ENCODE results near the gene PNMA8A. TPM values are rescaled to one million over a fixed set of nuclear protein-coding genes. Genes with fewer than 3 reads are reported as not detected.

Gene PNMA8A
- total and polyA plus RNA-seq, 2 of the 8 experiments (the other 6 are each of a cell fraction or from before 2014, with no cell fraction given): 10.0 to 22.8 TPM

DNA sequence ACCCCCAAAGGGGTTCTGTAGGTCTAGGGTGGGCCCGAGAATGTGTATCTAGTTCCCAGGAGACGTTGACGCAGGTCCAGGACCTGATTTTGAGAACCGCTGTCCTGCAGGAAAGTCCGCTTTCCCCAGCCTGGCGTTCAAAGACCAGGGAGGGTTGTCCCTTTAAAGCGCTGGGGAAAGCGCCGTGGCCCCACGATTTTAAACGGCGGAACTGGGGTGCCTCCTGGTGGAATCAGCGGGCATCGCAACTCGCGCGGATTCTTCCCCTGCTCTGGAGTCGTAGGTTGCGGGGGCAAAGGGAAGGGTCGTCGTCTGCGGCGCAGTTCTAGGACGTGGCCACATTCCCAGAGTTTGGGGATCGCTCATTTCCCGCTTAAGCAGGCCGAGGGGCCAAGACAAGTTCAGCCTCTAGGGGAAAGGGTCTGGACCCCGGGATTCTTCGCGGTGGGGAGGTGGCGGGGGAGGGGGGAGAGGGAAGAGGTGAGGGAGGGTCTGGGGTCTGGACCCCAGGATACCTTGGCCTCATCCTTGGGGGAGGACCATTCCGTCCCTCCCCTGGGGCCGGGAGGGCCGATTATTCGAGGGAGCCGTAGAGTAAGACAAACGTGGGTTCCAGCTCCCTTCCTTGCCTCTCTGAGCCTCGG, 16.6 kb upstream of the PNMA8A start (continued):
- TF ChIP-seq, protein P1, sequence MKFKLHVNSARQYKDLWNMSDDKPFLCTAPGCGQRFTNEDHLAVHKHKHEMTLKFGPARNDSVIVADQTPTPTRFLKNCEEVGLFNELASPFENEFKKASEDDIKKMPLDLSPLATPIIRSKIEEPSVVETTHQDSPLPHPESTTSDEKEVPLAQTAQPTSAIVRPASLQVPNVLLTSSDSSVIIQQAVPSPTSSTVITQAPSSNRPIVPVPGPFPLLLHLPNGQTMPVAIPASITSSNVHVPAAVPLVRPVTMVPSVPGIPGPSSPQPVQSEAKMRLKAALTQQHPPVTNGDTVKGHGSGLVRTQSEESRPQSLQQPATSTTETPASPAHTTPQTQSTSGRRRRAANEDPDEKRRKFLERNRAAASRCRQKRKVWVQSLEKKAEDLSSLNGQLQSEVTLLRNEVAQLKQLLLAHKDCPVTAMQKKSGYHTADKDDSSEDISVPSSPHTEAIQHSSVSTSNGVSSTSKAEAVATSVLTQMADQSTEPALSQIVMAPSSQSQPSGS (IDR thresholded peaks at IDR 0.05; ENCODE audit: low read length): no peak
- 0 out of 2 replicates have a peak, but pooled peaks have one; percentile 25 for TF ChIP-seq YY1 (IDR thresholded peaks at IDR 0.05; ENCODE audit: low read depth, low read length)
- no peak for TF ChIP-seq RXRA (IDR thresholded peaks at IDR 0.05; ENCODE audit: insufficient read depth, low read depth, low read length)
- peak; percentile 98 to 99 for TF ChIP-seq RAD21 (IDR thresholded peaks at IDR 0.05 in 1 of 2, conservative IDR thresholded peaks at IDR 0.05 in 1 of 2; ENCODE audit: low read depth in 2 of 2, low read length in 2 of 2)
- TF ChIP-seq SP4 (IDR thresholded peaks at IDR 0.05; ENCODE audit: low read length): no peak
- TF ChIP-seq, protein P2, sequence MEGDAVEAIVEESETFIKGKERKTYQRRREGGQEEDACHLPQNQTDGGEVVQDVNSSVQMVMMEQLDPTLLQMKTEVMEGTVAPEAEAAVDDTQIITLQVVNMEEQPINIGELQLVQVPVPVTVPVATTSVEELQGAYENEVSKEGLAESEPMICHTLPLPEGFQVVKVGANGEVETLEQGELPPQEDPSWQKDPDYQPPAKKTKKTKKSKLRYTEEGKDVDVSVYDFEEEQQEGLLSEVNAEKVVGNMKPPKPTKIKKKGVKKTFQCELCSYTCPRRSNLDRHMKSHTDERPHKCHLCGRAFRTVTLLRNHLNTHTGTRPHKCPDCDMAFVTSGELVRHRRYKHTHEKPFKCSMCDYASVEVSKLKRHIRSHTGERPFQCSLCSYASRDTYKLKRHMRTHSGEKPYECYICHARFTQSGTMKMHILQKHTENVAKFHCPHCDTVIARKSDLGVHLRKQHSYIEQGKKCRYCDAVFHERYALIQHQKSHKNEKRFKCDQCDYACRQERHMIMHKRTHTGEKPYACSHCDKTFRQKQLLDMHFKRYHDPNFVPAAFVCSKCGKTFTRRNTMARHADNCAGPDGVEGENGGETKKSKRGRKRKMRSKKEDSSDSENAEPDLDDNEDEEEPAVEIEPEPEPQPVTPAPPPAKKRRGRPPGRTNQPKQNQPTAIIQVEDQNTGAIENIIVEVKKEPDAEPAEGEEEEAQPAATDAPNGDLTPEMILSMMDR (IDR thresholded peaks at IDR 0.05; ENCODE audit: control extremely low read depth in 1 of 3, insufficient read depth in 1 of 3, low read depth in 1 of 3, low read length in 3 of 3): peak; percentile 91 to 98 (median 97)
- TF ChIP-seq, protein P3, sequence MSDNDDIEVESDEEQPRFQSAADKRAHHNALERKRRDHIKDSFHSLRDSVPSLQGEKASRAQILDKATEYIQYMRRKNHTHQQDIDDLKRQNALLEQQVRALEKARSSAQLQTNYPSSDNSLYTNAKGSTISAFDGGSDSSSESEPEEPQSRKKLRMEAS (IDR thresholded peaks at IDR 0.05): peak; percentile 51; the same call in 1 of the 2 replicates

All from H1 (cell line).